ENCODE results near the gene EGR2.
A peak's percentile ranks its signal among the peaks of the same experiment; 100 is the strongest.

The EGR2 gene

GRCh38 chr10:62815381-62816075 is 638 bp downstream of the EGR2 start:
- Histone ChIP-seq H3K27me3 (ENCODE audit: low read length) (no peaks in the 10 kb centered on the region), H3K4me3 (ENCODE audit: insufficient read depth, low read length, poor library complexity, severe bottlenecking) (peak overlapping the region; percentile 67), H3K27ac (ENCODE audit: low read depth, low read length) (no peak overlapping the region), H3K9me3 (ENCODE audit: insufficient read depth, low read length) (no peaks in the 10 kb centered on the region), H3K9ac (ENCODE audit: low read length) (peak overlapping the region; percentile 71), H4K20me1 (ENCODE audit: low read depth, low read length) (0 out of 2 replicates have a peak, but pooled peaks cover 17% of the 10 kb centered on the region), H3K36me3 (ENCODE audit: low read length) (no peaks in the 10 kb centered on the region), H3F3A (ENCODE audit: insufficient read depth) (peaks cover 25% of the 10 kb centered on the region; the same call in 1 of the 2 replicates), H2AFZ (ENCODE audit: low read depth, low read length, severe bottlenecking) (no peak overlapping the region), H3K4me2 (ENCODE audit: low read depth, low read length, poor library complexity, severe bottlenecking) (peak overlapping the region; percentile 94), H3K9me2 (replicated peaks; ENCODE audit: insufficient read depth, low read length) (no peaks in the 10 kb centered on the region), H3K79me2 (ENCODE audit: insufficient read depth, low read length) (no peaks in the 10 kb centered on the region)
- peak; percentile 88; the same call in 1 of the 2 replicates for TF ChIP-seq EZH2phosphoT487 (conservative IDR thresholded peaks at IDR 0.05; ENCODE audit: low read length)
- no peak for TF ChIP-seq CTCF (IDR thresholded peaks at IDR 0.05; ENCODE audit: insufficient read depth, low read length, poor library complexity, severe bottlenecking)

GRCh38 chr10:62814756-62815380 is 1.3 kb downstream of the EGR2 start:
- Histone ChIP-seq H3K27ac (ENCODE audit: low read depth, low read length) (no peak overlapping the region), H3K27me3 (ENCODE audit: low read length) (no peaks in the 10 kb centered on the region), H2AFZ (ENCODE audit: low read depth, low read length, severe bottlenecking) (no peak overlapping the region), H3K4me3 (ENCODE audit: insufficient read depth, low read length, poor library complexity, severe bottlenecking) (peak overlapping the region; percentile 67), H3K36me3 (ENCODE audit: low read length) (no peaks in the 10 kb centered on the region), H3K9ac (ENCODE audit: low read length) (peak overlapping the region; percentile 71), H4K20me1 (ENCODE audit: low read depth, low read length) (0 out of 2 replicates have a peak, but pooled peaks cover 17% of the 10 kb centered on the region), H3K9me3 (ENCODE audit: insufficient read depth, low read length) (no peaks in the 10 kb centered on the region), H3K4me2 (ENCODE audit: low read depth, low read length, poor library complexity, severe bottlenecking) (peak overlapping the region; percentile 94), H3F3A (ENCODE audit: insufficient read depth) (peaks cover 31% of the 10 kb centered on the region), H3K79me2 (ENCODE audit: insufficient read depth, low read length) (no peaks in the 10 kb centered on the region), H3K9me2 (replicated peaks; ENCODE audit: insufficient read depth, low read length) (no peaks in the 10 kb centered on the region)
- TF ChIP-seq EZH2phosphoT487 (conservative IDR thresholded peaks at IDR 0.05; ENCODE audit: low read length) (no peak), CTCF (IDR thresholded peaks at IDR 0.05; ENCODE audit: insufficient read depth, low read length, poor library complexity, severe bottlenecking) (no peak)

GRCh38 chr10:62813981-62814380 is 2.2 kb downstream of the EGR2 start:
- no peaks in the 10 kb centered on the region for H3K9me2 ChIP-seq (replicated peaks; ENCODE audit: insufficient read depth, low read length)
- H3K79me2 ChIP-seq (ENCODE audit: insufficient read depth, low read length): no peaks in the 10 kb centered on the region
- H2AFZ ChIP-seq (ENCODE audit: low read depth, low read length, severe bottlenecking): no peak overlapping the region
- no peak overlapping the region for H3K4me3 ChIP-seq (ENCODE audit: insufficient read depth, low read length, poor library complexity, severe bottlenecking)
- no peaks in the 10 kb centered on the region for H3K27me3 ChIP-seq (ENCODE audit: low read length)
- no peaks in the 10 kb centered on the region for H3K9me3 ChIP-seq (ENCODE audit: insufficient read depth, low read length)
- no peak for TF ChIP-seq EZH2phosphoT487 (conservative IDR thresholded peaks at IDR 0.05; ENCODE audit: low read length)
- no peak for TF ChIP-seq CTCF (IDR thresholded peaks at IDR 0.05; ENCODE audit: insufficient read depth, low read length, poor library complexity, severe bottlenecking)
- H3F3A ChIP-seq (ENCODE audit: insufficient read depth): peaks cover 36% of the 10 kb centered on the region
- H4K20me1 ChIP-seq (ENCODE audit: low read depth, low read length): 0 out of 2 replicates have a peak, but pooled peaks cover 17% of the 10 kb centered on the region
- no peak overlapping the region for H3K4me2 ChIP-seq (ENCODE audit: low read depth, low read length, poor library complexity, severe bottlenecking)
- H3K36me3 ChIP-seq (ENCODE audit: low read length): no peaks in the 10 kb centered on the region
- no peak overlapping the region for H3K9ac ChIP-seq (ENCODE audit: low read length)
- no peak overlapping the region for H3K27ac ChIP-seq (ENCODE audit: low read depth, low read length)
